OCI-LY1 (cell line): ENCODE data around the gene SEC16A.

ENCODE experiments used
- EZH2 ChIP-seq: fragments of 200-600 bp; sonication (generic), shearing (Covaris generic); IDR thresholded peaks from 2 replicates; pipeline ENCODE4 v1.8.0; 2017; ENCODE audit warnings: borderline replicate concordance, mixed run types, mild to moderate bottlenecking, antibody characterized with exemption, low read length, moderate library complexity, mixed read lengths
- TF ChIP-seq, protein P1 (sequence below): fragments of 200-600 bp; sonication (generic), shearing (Covaris generic); IDR thresholded peaks from 2 replicates; pipeline ENCODE4 v1.5.1; 2017; ENCODE audit warnings: mild to moderate bottlenecking, antibody characterized with exemption, low read length, moderate library complexity, mixed read lengths

DNA sequence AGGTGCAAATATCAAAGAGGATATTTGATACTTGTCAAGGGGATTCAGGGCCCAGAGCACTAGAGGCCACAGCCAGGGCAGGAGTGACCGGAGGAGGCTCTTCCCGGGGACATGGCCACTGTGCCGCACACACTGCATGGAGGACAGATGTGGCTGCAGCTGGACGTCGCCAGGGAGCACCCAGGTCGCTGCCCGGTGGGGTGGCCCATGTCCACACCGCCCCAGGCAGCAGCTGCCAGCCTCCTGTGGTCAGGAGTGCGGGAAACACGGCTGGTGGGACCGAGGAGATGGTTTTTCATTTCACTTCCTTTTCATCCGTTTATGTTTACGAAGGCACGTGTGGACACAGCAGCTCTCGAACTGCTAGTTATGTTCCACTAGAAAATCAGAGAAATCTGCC lies 15.1 kb downstream of the SEC16A start:
- TF ChIP-seq, protein P1, sequence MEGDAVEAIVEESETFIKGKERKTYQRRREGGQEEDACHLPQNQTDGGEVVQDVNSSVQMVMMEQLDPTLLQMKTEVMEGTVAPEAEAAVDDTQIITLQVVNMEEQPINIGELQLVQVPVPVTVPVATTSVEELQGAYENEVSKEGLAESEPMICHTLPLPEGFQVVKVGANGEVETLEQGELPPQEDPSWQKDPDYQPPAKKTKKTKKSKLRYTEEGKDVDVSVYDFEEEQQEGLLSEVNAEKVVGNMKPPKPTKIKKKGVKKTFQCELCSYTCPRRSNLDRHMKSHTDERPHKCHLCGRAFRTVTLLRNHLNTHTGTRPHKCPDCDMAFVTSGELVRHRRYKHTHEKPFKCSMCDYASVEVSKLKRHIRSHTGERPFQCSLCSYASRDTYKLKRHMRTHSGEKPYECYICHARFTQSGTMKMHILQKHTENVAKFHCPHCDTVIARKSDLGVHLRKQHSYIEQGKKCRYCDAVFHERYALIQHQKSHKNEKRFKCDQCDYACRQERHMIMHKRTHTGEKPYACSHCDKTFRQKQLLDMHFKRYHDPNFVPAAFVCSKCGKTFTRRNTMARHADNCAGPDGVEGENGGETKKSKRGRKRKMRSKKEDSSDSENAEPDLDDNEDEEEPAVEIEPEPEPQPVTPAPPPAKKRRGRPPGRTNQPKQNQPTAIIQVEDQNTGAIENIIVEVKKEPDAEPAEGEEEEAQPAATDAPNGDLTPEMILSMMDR: no peak
- TF ChIP-seq EZH2: no peak
